ENCODE measurements around the gene TMEM63B.

DNA sequence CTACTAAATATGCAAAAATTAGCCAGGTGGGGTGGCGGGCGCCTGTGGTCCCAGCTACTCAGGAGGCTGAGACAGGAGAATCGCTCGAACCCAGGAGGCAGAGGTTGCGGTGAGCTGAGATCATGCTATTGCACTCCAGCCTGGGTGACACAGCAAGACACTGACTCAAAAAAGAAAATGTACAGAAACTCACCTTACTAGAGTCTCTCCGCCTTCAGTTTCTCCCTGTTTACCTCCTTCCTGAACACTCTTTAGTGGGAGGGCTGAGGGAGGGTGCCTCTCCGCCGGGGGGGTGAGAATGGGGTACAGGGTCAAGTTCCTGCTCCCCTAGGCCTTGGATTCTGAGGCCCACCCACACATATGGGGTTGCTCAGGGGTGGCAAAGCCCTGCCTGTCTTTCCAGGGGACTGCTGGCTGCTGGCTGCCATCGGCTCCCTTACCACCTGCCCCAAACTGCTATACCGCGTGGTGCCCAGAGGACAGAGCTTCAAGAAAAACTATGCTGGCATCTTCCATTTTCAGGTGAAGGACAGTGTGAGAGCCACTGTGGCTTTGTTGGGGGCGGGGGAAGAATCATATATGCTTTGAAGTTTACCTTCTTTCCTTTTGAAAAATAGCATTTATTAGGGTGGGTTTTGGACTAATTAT lies 44.7 kb downstream of the TMEM63B start:
- TF ChIP-seq, protein P1, sequence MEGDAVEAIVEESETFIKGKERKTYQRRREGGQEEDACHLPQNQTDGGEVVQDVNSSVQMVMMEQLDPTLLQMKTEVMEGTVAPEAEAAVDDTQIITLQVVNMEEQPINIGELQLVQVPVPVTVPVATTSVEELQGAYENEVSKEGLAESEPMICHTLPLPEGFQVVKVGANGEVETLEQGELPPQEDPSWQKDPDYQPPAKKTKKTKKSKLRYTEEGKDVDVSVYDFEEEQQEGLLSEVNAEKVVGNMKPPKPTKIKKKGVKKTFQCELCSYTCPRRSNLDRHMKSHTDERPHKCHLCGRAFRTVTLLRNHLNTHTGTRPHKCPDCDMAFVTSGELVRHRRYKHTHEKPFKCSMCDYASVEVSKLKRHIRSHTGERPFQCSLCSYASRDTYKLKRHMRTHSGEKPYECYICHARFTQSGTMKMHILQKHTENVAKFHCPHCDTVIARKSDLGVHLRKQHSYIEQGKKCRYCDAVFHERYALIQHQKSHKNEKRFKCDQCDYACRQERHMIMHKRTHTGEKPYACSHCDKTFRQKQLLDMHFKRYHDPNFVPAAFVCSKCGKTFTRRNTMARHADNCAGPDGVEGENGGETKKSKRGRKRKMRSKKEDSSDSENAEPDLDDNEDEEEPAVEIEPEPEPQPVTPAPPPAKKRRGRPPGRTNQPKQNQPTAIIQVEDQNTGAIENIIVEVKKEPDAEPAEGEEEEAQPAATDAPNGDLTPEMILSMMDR (conservative IDR thresholded peaks at IDR 0.05; ENCODE audit: low read length): no peak
- TF ChIP-seq EZH2phosphoT487 (IDR thresholded peaks at IDR 0.05; ENCODE audit: borderline replicate concordance): no peak

All from Loucy (cell line).